GM19468 (cell line): ENCODE results near the gene UMPS.
"Not testable (repeated sequence)": the region's sequence is repeated elsewhere in the genome, so short reads cannot be mapped to it uniquely, and the experiment has no call there.

ENCODE experiments used
- ATAC-seq: cut with Tn5 transposase; IDR thresholded peaks from one replicate; pipeline ENCODE4 v1.9.1; 2021; ENCODE audit warnings: mild to moderate bottlenecking, moderate library complexity, moderate number of reproducible peaks; ENCODE audit not compliant: unreplicated experiment; ENCODE audit errors: extremely low read depth

The UMPS gene

DNA sequence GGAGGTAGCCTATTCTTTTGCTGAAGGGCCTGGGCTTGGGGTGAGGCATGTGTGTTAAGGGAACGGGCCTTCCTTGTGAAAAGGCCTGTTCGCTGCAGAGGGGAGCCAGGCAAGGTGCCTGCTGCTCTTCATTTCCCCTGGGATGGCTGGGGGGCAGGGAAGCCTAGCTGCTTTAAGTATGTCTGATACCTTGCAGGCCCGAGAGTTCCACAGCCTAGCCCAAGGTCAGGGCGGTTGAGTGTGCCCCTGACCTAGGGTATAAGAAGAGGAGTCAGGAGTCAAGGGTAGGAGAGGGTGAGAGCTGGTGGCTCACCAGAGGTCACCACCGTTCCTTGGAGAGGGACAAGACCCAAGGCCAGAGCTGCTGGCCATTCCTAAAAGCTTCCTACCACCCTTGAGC lies 46.6 kb downstream of the UMPS start:
- no peak for ATAC-seq

DNA sequence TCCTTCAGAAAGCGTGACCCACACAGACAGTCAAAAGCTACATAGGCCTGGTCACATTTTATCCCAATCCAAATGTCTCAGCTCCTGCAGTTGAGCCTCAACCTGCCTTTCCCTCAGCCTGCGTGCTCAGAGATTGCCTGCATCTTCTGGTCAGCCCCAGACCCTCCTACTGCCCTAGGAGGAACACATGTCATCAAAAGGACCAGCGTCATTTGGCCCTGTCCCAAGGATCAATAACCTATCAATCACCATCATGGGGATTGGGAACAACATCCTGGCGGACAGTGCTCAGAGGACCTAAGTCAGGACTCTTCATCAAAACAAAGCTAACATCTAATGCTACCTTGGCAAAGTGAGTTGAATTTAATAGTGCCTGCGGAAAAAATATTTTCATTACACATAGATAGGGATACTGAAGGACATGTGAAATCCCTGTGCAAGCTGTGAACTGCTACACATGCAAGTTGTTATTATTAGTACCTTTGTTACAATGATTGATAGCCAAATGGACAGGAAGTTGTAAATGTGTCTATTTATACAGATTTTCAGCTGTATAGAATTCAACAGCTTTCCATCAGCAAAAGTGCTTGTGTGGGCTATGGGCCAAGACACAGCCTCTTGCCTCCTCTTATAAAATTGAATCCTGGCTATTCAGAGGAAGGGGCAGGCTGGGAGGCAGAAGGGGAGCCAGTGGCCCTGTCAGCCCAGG lies 47.7 kb downstream of the UMPS start:
- ATAC-seq: no peak

GRCh38 chr3:124779116-124779515 lies 48.9 kb downstream of the UMPS start:
- ATAC-seq: no peak

GRCh38 chr3:124779751-124780191 lies 49.5 kb downstream of the UMPS start:
- ATAC-seq: no peak

GRCh38 chr3:124780356-124780755 lies 50.1 kb downstream of the UMPS start:
- no peak for ATAC-seq

DNA sequence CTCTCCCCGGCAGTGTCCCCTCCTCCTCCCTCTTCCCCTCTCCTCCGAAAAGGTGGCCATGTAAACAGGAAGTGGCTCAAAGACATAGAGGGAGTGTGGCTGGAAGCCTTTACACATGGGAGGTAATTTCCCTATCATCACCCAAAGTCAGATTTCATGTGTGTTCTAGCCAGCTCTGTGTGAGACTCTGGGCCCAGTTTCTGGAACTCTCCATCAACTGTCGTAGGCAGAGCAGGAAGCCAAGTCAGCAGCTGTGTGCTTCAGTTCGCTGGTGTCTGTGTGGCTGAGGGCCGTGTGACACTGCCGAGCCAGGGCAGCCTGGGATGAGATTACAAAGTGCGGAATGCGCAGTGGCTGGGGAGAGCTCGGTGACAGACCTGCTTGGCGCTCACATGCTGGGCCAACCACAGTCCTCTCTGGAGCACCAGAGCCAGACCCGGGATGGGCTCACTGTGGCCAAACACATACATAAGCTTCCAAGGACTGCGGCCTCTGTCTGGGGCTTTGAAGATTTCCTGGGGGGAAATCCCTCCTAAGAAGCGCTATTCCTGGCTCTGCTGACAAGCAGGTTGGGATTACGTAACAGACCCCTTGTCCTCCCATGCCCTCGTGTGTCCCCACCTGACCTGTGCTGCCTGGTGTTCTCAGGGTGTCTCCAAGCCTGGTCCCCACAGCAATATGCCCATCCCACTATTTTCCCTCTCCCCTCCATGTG lies 50.7 kb downstream of the UMPS start:
- ATAC-seq: no peak

DNA sequence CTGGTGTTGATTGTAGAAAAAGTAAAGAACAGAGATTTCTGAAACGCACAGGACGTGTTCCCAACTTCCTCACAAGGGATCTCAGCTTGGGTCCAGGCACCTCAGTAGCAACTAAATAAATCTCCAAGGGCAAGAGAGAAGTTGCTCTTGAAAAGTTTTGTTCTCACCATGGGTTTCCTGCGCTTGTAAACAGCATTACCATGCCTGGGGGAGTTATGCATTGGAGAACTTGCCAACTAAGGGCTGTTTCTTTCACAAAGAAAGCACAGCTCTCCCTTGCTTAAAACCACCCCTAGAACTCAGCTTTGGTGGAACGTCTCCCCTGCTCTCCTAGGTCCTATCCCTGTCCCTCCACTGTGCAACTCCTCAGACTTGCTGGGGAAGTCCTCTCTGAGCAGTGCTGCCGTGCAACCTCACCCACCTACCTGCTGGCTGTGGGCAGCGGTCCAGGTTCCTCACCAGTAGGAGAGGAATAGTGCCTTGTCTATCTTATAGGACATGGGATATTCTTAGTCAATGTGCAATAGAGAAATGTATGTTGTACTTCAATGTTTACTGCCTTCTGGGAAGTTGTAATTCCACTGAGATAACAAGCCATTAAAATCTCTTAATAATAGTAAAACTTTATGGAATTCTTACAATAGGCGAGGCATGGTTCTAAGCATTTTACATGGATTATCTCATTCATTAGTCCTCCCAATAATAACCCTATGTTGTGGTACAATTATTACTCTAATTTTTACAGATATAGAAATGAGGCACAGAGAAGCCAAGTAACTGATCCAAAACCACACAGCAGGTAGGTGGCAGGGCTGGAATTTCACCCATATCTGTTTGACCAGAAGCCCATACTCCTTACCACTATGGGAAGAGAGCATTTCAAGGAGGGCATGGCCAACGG lies 51.5 kb downstream of the UMPS start:
- ATAC-seq: no peak

DNA sequence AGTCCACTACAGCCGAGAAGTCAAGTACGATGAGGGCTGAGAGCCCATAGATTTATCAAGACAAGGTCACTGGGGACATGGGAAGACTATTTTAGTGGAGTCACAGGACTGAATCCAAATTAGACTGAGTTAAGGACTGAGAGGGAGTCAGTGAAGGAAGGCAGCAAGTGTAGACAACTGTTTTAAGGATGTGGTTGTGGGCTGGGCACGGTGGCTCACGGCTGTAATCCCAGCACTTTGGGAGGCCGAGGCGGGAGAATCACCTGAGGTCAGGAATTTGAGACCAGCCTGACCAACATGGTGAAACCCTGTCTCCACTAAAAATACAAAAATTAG lies 52.1 kb downstream of the UMPS start:
- ATAC-seq: not testable (repeated sequence)

GRCh38 chr3:124783696-124784095 lies 53.4 kb downstream of the UMPS start:
- ATAC-seq: no peak

GRCh38 chr3:124784686-124785382 lies 54.6 kb downstream of the UMPS start:
- ATAC-seq: peak; percentile 36

GRCh38 chr3:124785973-124786372 lies 55.7 kb downstream of the UMPS start:
- ATAC-seq: no peak

DNA sequence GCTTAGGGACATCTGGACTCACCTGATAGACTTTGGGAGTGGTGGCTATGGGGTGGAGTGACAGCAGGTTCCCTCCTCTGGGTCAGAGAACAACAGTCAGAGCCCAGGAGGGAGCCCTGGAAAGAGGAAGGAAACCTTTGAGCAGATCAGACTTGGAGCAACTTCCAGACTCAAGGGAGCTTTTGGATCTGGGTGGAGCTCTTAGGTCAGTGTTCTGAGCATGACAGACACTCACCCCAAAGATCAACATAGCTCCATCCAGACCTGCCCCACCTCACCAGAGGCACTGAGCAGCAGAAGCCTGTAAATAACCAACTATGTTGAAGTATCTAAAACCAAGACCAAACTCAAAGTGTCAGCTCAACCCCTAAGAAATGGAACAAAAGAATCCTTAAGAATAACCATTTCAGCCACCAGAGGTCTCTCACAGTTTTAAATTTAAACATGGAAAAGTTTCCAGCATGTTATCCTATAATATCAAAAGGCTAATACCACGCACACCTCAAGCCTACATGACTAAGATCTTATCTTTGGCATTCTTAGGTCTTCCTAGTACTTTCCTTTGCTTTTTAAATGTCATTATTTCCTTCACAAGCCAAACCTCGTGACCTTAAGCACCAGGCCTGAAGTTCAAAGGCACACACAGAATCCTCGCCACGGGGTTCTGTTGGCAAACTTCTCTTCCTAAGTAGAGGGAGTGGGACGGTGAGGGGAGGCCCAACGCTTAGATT lies 56.4 kb downstream of the UMPS start:
- no peak for ATAC-seq

DNA sequence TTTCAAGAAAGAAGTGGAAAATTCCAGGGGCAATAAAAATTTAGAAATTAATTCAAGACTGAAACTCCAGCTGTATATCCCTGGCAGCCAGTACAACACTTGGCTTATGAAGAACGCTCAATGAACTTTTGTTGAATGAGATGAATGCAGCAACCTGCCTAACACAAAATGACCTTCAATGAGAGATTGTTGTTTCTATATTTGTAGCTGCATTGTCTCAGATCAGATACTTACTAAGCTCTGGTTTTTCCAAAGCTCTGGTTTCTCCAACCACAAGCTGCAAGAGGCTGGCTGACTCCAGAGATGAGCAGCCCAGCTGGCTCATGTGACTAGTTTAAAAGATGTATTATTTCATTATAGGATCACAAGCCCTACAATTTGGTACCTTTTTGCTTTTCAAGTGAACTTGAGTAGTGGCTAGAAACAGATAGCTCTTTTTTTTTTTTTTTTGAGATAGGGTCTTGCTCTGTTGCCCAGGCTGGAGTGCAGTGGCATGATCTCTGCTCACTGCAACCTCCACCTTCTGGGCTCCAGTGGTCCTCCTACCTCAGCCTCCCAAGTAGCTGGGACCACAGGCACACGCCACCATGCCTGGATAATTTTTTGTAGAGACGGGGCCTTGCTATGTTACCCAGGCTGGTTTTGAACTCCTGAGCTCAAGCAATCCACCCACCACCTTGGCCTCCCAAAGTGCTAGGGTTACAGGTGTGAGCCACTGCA lies 57.4 kb downstream of the UMPS start:
- ATAC-seq: no peak

- ATAC-seq: no peak
These were observed 58.0 kb downstream of the UMPS start for GRCh38 chr3:124788254-124788745.

GRCh38 chr3:124789103-124789502 lies 58.9 kb downstream of the UMPS start:
- ATAC-seq: not testable (repeated sequence)

DNA sequence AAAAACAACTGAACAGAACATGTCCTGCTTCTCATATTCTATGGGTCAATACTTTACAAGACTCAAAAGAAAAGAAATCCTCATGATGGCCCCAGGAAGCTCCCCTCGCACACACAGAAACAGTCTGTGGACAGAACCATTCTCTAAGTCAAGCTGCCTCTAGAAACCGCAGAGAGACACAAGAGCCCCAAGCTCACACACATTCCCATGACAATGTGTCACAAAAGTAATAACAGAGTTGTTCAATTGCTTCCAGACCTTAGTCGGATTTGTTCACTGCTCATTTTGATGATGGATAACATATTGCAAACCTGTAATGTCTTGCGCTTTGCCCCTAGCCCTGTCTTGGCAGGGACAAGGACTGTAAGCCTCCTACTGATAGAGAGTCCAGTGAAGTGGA lies 60.9 kb downstream of the UMPS start:
- no peak for ATAC-seq

DNA sequence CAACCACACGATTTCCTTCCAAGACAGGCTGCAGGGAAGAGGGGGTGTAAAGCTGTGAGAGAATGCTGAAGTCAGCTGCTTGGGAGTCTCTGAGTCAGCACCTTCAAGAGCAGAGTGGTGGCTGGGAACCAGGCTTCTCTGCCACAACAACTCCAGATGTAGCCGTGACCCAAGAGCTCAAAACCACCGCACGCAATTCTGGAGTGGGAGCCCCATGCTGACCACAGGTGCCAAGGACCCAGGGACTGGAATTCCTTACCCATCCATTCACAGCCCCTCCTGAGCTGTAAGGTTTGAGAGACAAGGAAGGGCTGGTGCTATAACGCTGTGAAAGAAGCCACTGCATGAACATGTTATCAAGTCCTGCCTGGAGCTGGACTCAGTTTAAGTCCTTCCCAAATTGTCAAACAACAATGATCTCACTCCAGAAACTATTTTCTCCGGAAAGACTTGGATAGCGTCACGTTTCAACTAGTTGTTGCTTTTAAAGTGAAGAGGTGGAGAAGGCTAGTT lies 61.4 kb downstream of the UMPS start:
- ATAC-seq: no peak

DNA sequence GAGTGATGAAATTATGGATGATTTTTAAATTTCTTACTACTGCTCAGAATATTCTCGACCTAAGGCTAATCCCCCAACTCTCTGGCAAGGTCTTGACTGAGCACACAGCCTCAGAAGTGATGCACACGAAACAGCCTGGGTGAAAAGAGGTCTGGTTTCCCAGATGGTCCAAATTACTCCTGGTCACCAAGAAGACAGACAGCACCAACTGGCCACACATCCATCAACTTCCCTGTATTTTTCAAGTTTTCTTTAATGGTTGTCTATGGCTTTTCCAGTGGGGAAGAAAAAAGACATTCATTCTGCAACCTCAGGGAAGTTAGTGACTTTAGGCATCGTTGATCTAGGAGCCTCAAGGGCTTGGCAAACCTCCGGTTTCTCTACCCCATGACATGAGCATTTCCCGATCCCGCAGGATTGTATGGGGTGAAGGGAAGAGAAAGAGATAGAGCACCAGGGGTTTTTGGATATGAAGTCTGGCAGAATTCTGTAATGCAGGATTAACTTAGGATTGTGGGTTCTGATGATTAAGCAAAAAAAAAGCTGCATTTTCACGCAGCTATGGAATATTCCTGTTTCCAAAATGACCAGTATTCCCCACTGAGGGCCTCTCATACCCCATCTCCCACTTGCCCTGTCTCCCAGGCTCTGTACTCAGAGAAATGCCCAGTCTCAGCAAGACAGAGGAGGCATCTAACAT lies 62.2 kb downstream of the UMPS start:
- no peak for ATAC-seq
